A204.1 (cell line): ENCODE data around the gene SRSF2.
"Not testable (repeated sequence)": the region's sequence is repeated elsewhere in the genome, so short reads cannot be mapped to it uniquely, and the experiment has no call there.

Experiments
- FAIRE-seq: peaks from 2 replicates; lab custom pipeline; 2012; peaks lifted over from hg19 to GRCh38; lab: Jason Lieb, UNC

Gene SRSF2

DNA sequence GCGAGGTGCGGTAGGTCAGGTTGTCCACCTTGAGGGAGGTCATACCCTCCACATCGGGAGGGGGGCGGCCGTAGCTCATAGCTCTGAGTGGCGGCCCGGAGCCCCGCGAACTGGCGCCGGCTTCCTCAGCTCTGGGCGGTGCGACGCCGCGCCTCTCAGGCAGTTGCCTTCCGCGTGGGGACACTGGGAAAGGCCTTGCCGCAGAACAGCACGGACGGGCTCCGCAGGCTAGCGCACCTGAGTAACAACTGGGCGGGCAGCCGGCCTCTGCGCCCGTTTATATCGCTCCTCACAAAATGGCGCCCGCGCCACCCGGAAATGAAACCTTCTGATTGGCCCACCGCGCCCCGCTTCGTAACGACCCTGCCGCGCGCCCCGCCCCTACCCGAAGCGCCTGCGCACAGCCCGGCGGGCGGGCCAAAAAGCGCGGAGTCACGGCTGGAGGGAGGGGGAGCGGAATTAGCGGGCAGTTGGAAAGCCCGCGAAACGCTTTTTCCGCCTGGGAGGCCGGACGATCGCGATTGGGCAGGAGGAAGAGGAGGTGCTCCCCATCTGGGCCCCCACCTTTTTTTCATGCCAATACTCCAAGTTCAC lies at the start of gene SRSF2:
SRSF2 (minus strand) TSS at position 250 of the 594 bp plus-strand sequence; CDS start at position 79, 171 bp downstream.
- FAIRE-seq = peak; percentile 91

- no peak for FAIRE-seq
Observed at GRCh38 chr17:76784926-76785325, 47.8 kb upstream of the SRSF2 start.

GRCh38 chr17:76783146-76783545 lies 46.0 kb upstream of the SRSF2 start:
- FAIRE-seq = no peak

DNA sequence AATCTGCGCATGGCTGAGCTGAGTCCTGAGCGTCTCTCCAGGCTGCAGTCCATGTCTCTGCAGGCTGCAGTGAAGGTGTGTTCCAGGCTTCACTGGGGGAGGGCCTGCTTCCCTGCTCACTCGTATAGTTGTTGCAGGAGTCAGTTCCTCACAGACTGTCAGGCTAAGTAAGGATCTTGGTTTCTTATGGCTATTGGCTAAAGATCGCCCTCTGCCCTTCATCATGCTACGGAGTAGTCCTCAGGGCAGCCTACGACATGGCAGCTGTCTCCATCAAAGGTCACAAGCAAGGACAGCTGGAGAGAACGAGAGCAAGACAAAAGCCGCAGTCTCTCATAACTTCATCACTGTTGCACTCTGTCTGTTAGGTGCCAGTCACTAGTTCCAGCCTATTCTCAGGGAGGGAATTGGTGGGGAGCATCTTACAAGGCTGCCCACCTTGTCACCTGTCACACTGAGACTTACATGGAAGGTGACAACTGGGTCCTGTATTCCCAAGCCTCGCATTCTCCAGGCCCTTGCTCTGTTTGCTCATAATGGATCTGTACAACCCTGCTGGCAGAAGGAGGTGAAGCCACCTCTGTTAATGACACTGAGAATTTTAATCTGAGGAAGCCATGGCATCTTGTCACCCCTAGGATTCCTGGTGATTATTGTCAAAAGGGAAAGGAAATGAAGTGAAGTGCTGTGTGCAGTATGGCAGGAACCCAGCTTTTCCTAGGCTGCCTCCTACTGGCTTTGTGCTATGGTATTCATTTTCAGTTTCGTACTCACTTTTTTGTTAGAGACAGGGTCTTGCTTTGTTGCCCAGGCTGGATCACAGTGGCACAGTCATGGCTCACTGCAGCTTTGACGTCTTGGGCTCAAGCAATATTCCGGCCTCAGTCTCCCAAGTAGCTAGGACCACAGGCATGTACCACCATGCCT lies 44.2 kb upstream of the SRSF2 start:
- no peak for FAIRE-seq

GRCh38 chr17:76775021-76775600 lies 38.0 kb upstream of the SRSF2 start:
- no peak for FAIRE-seq

GRCh38 chr17:76772842-76773525 lies 35.9 kb upstream of the SRSF2 start:
- no peak for FAIRE-seq

DNA sequence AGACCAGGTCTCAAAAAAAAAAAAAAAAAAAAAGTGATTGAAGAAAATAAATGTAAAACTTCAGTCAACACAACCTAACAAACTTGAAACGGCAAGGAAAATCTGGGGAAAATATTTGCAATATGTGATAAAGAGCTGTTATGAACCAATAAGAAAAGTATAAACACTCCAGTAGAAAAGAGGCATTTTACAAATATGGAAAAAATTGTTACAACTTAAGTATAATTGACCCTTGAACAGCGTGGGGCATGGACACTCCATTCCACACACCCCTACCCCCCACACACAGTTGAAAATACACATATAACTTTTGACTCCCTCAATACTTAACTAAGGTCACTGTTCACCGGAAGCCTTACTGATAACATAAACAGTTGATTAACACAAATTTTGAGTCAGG lies 21.4 kb upstream of the SRSF2 start:
- FAIRE-seq = no peak

DNA sequence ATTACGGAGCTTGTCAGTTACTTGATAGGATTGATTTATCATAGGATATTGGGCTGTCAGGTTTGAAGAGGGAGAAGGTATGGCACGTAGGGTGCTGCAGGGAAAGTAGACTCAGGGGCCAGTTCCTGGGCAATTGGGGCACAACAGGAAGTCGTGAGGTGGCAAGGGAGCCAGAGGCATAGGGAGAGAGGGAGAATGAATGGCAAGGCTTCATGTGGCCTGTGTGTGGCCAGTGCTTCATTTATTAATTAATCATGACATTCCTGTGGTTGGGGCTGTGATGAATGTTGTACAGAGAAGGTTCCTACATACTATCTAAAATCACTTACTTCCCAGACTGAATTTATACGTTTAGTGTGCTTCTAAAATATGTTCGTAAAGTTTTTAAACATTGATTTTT lies 20.1 kb upstream of the SRSF2 start:
- no peak for FAIRE-seq

DNA sequence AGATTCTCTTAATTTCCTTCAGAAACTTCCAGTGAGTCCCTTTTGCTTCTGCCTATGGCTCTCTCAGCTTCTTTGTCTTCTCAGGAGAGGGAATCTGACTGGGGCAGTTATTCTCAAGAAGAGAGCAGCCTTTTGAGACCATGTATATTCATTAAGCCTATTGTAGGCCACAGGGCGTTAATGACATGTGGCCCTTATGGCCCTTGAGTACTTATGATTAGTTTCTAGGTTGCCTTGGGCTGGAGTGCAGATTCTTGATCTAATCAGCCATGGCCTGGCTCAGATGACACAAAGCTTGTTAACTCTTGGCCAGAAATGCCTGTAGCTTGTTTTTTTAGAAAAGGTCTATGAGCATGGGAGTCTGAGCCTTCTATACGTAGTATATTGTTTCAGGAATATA lies 18.2 kb upstream of the SRSF2 start:
- FAIRE-seq = no peak

DNA sequence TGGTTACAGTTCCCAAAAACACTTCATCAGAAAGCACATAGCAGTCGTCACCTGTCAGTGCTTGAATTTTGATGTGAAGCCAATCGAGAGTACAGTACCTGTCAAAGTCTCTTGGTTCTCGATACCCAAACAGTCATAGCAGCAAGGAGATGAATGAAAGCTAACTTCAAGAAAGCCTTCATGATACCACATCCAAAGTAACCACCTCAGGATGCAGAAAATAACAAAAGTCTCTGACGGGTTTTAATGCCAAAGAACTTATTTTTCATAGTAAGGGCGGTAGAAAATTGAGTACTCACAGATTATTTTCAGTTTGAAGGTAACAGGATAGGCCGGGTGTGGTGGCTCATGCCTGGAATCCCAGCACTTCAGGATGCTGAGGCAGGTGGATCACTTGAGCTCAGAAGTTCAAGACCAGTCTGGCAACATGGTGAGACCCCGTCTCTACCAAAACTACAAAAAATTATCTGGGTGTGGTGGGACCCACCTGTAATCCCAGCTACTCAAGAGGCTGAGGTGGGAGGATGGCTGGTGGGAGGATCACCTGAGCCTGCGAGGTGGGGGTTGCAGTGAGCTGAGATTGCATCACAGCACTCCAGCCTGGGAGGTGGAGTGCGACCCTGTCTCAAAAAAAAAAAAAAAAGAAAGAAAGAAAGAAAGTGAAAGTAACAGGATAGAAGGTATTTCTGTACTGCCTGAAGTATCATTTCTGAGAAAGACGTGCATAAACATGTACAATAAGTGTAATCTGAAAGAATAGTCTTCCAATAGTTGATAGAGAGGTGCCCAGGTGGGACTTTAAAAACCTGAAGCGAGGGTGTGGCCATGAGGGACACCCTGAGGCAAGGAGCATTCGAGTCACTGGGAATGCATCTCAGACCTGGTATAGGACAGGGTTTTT lies 16.2 kb upstream of the SRSF2 start:
- no peak for FAIRE-seq

DNA sequence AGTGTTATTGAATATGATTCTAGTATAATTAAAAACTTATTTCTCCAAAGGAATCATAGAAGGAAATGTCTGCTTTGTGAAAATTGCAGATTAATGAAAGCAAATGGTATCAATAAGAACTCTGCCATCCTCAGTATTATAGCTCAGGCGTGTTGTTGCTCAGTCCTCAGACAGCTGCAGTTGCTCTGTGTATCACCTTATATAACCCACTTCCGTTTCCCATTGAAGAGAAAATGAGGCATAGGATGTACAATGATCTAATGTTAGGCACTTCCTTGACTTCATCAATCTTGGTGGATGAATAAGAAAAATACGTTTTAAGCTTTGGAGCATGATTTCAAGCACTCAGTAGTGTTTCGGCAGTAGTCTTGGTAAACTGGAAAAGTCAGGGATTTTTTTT lies 14.9 kb upstream of the SRSF2 start:
- no peak for FAIRE-seq

GRCh38 chr17:76751416-76751993 lies 14.4 kb upstream of the SRSF2 start:
- no peak for FAIRE-seq

DNA sequence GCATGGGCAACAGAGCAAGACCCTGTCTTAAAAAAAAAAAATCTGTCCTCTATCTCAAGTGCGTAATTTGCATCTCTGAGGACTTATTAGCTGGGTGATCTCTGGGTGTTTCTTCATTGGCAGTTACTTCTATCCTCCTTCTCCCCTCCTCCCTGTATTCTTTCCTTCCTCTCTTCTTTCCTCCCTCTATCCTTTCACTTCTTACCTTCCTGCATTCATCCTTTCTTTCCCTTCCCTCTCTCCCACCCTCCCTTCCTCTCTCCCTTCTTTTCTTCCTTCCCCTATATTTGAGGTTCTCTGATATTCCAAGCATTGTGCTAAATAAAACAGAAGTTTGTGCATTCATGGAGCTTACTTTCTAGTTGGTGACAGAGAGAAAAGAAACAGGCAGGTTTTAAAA lies 11.5 kb upstream of the SRSF2 start:
- no peak for FAIRE-seq

DNA sequence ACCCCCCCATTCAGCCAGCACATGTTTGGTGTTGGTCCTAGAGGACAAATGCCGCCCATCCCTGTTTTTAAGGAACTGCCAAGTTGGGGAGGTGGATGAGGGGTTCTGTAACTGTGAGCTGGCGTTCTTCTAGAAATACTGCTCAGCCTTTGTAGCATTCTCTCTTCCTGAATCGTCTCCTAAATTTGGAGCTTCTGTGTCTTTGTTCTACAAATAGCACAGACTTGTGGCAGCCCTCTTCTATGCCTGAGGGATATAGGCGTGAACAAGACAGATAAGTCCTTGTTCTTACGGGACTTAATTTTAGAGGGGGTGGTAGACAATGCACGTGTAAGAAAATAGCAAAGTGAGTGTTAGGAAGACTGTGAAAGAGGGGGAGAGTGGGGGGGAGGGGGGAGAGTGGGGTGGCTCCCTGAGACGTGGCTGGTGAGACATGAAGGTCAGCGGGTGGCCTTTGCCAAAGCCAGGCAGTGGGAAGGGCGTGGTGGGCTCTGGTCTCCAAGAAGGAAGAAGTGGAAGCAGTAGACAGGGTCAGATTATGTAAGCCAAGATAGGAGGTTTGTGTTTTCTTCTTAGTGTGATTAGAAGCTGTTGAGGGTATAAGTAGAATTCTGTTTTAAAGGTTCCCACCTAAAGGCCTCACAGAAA lies 10.7 kb upstream of the SRSF2 start:
- FAIRE-seq = no peak

DNA sequence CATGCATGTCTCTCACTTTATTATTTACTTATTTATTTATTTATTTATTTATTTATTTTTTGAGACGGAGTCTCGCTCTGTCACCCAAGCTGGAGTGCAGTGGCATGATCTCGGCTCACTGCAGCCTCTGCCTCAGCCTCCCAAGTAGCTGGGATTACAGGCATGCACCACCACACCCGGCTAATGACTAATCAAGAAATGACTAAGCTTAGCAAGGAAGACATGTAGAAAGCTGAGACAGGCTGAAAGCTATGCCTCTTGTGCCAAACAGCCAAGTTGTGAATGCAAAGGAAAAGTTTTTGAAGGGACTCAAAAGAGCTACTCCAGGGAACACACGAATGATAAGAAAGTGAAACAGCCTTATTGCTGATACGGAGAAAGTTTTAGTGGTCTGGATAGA lies 8.7 kb upstream of the SRSF2 start:
- not testable (repeated sequence) for FAIRE-seq

GRCh38 chr17:76744747-76745146 lies 7.6 kb upstream of the SRSF2 start:
- no peak for FAIRE-seq

GRCh38 chr17:76742958-76743357 lies 5.8 kb upstream of the SRSF2 start:
- FAIRE-seq = no peak

GRCh38 chr17:76740329-76741118 lies 3.4 kb upstream of the SRSF2 start:
- no peak for FAIRE-seq

DNA sequence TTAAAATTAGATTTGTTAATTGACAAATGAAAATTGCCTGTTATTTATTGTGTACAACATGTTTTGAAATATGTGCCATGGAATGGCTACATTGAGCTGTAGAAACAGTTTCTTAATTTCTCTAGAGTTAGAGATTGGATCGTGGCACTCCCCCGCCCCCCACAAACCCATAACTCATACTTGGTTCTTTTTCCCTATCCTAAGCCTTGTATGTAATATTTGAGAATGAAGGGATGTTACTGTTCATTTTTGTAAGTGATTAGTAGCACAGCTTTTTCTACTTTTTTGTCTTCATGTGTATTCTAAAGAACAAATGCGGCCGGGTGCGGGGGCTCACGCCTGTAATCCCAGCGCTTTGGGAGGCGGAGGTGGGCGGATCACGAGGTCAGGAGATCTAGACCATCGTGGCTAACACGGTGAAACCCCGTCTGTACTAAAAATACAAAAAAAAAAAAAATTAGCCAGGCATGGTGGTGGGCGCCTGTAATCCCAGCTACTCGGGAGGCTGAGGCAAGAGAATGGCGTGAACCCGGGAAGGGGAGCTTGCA lies 2.5 kb upstream of the SRSF2 start:
- not testable (repeated sequence) for FAIRE-seq

DNA sequence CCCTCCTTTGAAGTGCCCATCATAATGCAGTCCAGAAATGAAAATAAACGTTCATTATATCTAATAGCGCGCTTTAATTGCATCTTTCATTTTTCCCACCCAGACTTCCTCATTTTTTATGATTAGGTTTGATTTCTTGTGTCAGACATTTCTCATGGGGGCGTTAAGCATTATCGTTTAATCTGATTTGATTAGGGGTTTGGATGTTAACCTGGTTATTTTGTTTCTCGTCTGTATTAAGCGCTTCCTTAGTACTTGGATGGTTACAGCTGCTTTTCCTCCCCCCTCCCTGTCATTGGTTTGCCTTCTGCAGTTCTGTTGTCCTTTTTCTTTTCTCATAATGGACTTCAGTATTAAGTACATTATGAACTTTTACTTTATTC lies 1.3 kb upstream of the SRSF2 start:
- FAIRE-seq = no peak
